Renal pelvis (tissue), 4 donors: ENCODE data around the gene RSU1. TPM values are rescaled to one million over a fixed set of nuclear protein-coding genes. Genes with fewer than 3 reads are reported as not detected.
"Not testable (repeated sequence)": the region's sequence is repeated elsewhere in the genome, so short reads cannot be mapped to it uniquely, and the experiment has no call there.

Experiments used
- DNase-seq: peaks from one replicate; pipeline ENCODE4 v3.0.0-alpha.2; 2013
- polyA plus RNA-seq, 3 donors: library from polyadenylated mRNA; unstranded; fragments of 120-200 nt; gene quantifications; one replicate each; pipeline ENCODE4 v1.2.1, GENCODE V29; 2013; ENCODE audit not compliant: insufficient read length in 3 of 3

Gene RSU1
- polyA plus RNA-seq, 3 donors: 68.5 to 72.9 (median 69.7) TPM

GRCh38 chr10:16832351-16833080 is 15.3 kb upstream of the RSU1 start:
- DNase-seq: no peak

- DNase-seq: no peak
These were observed 11.5 kb upstream of the RSU1 start for GRCh38 chr10:16828701-16829175.

- DNase-seq: peak; percentile 67
These were observed 10.9 kb upstream of the RSU1 start for GRCh38 chr10:16828114-16828568.

- not testable (repeated sequence) for DNase-seq
These were observed 10.2 kb upstream of the RSU1 start for GRCh38 chr10:16827474-16827873.

- DNase-seq: no peak
These were observed 5.6 kb upstream of the RSU1 start for GRCh38 chr10:16822726-16823360.

- DNase-seq: no peak
These were observed 4.8 kb upstream of the RSU1 start for GRCh38 chr10:16822027-16822426.

GRCh38 chr10:16820421-16820820 is 3.2 kb upstream of the RSU1 start:
- DNase-seq: no peak

GRCh38 chr10:16820018-16820417 is 2.8 kb upstream of the RSU1 start:
- no peak for DNase-seq

GRCh38 chr10:16819436-16819835 is 2.2 kb upstream of the RSU1 start:
- DNase-seq: no peak

- no peak for DNase-seq
These were observed 1.8 kb upstream of the RSU1 start for GRCh38 chr10:16819026-16819425.

- DNase-seq: peak; percentile 3
These were observed 447 bp downstream of the RSU1 start for GRCh38 chr10:16816830-16817124.

GRCh38 chr10:16816171-16816570 is 1.1 kb downstream of the RSU1 start:
- DNase-seq: no peak

- no peak for DNase-seq
These were observed 3.2 kb downstream of the RSU1 start for GRCh38 chr10:16814012-16814411.

GRCh38 chr10:16812676-16813075 is 4.5 kb downstream of the RSU1 start:
- DNase-seq: peak; percentile 7

- no peak for DNase-seq
These were observed 5.5 kb downstream of the RSU1 start for GRCh38 chr10:16811765-16812164.

- no peak for DNase-seq
These were observed 5.9 kb downstream of the RSU1 start for GRCh38 chr10:16811292-16811691.

- no peak for DNase-seq
These were observed 8.0 kb downstream of the RSU1 start for GRCh38 chr10:16809074-16809718.

- DNase-seq: no peak
These were observed 13.1 kb downstream of the RSU1 start for GRCh38 chr10:16804123-16804522.

GRCh38 chr10:16803464-16803863 is 13.8 kb downstream of the RSU1 start:
- DNase-seq: no peak

GRCh38 chr10:16799621-16800020 is 17.6 kb downstream of the RSU1 start:
- DNase-seq: no peak

GRCh38 chr10:16798571-16798970 is 18.7 kb downstream of the RSU1 start:
- DNase-seq: no peak

GRCh38 chr10:16795410-16796073 is 21.7 kb downstream of the RSU1 start:
- no peak for DNase-seq

GRCh38 chr10:16794005-16794404 is 23.2 kb downstream of the RSU1 start:
- DNase-seq: no peak
